Measurements from ENCODE around the gene COL19A1. TPM values are rescaled to one million over a fixed set of nuclear protein-coding genes. Genes with fewer than 3 reads are reported as not detected.
"Not testable (repeated sequence)": the region's sequence is repeated elsewhere in the genome, so short reads cannot be mapped to it uniquely, and the experiment has no call there.

Gene COL19A1
- total and polyA plus RNA-seq, 9 of the 15 experiments (the other 6 are each of a cell fraction or from before 2014, with no cell fraction given): not detected

GRCh38 chr6:69921066-69921465 lies 54.7 kb downstream of the COL19A1 start:
- POLR2A ChIA-PET; H4K20me1 ChIP-seq (replicated peaks; ENCODE audit: control insufficient read depth, insufficient read depth, low read length); H3K79me2 ChIP-seq (ENCODE audit: control insufficient read depth, insufficient read depth, low read length); H3K36me3 ChIP-seq (ENCODE audit: control insufficient read depth, insufficient read depth, low read length); H3K27ac ChIP-seq (ENCODE audit: extremely low read depth, low read depth, low read length); ATAC-seq; H3K9ac ChIP-seq (ENCODE audit: insufficient read depth in 1 of 2, low read depth in 2 of 2, low read length in 2 of 2); in situ Hi-C loops (cut with MboI); H3K9me3 ChIP-seq (replicated peaks; ENCODE audit: control insufficient read depth, insufficient read depth, low read depth, low read length); H3K4me3 ChIP-seq; H3K9me1 ChIP-seq (ENCODE audit: control insufficient read depth, insufficient read depth, low read length); H3K4me2 ChIP-seq (ENCODE audit: insufficient read depth, low read length); FAIRE-seq; H3K4me1 ChIP-seq (replicated peaks in 1 of 2; ENCODE audit: control insufficient read depth in 2 of 2, insufficient read depth in 2 of 2, low read length in 2 of 2); intact Hi-C loops (cut with micrococcal nuclease); DNase-seq (ENCODE audit: extremely low read depth in 1 of 4, low spot score in 3 of 4); CTCF ChIA-PET (ENCODE audit: low intra/inter-chr PET ratio); BruUV-seq (replicated peaks); H2AFZ ChIP-seq (ENCODE audit: low read depth, low read length); H3K27me3 ChIP-seq (ENCODE audit: control insufficient read depth in 2 of 2, insufficient read depth in 2 of 2, low read length in 2 of 2): not testable (repeated sequence)
- 48% methylated on average over 2 of the region's 2 CpGs for WGBS (ENCODE audit: insufficient coverage, low coverage, missing lambda C conversion rate)
- peak in 1 of 2 experiments; percentile 96 for TF ChIP-seq NCOA2 (IDR thresholded peaks at IDR 0.05; ENCODE audit: partially characterized antibody in 2 of 2)

GRCh38 chr6:69921611-69922010 lies 55.3 kb downstream of the COL19A1 start:
- CTCF ChIA-PET (ENCODE audit: low intra/inter-chr PET ratio); H3K79me2 ChIP-seq (ENCODE audit: control insufficient read depth, insufficient read depth, low read length); H4K20me1 ChIP-seq (replicated peaks; ENCODE audit: control insufficient read depth, insufficient read depth, low read length); FAIRE-seq; DNase-seq (ENCODE audit: extremely low read depth in 1 of 4, low spot score in 3 of 4); H3K4me3 ChIP-seq; H2AFZ ChIP-seq (ENCODE audit: low read depth, low read length); BruUV-seq (replicated peaks); H3K4me2 ChIP-seq (ENCODE audit: insufficient read depth, low read length); ATAC-seq; intact Hi-C loops (cut with micrococcal nuclease); POLR2A ChIA-PET; H3K27ac ChIP-seq (ENCODE audit: extremely low read depth, low read depth, low read length); H3K36me3 ChIP-seq (ENCODE audit: control insufficient read depth, insufficient read depth, low read length); H3K9me1 ChIP-seq (ENCODE audit: control insufficient read depth, insufficient read depth, low read length); H3K9me3 ChIP-seq (replicated peaks; ENCODE audit: control insufficient read depth, insufficient read depth, low read depth, low read length); H3K27me3 ChIP-seq (ENCODE audit: control insufficient read depth in 2 of 2, insufficient read depth in 2 of 2, low read length in 2 of 2); H3K4me1 ChIP-seq (replicated peaks in 1 of 2; ENCODE audit: control insufficient read depth in 2 of 2, insufficient read depth in 2 of 2, low read length in 2 of 2); in situ Hi-C loops (cut with MboI); H3K9ac ChIP-seq (ENCODE audit: insufficient read depth in 1 of 2, low read depth in 2 of 2, low read length in 2 of 2): not testable (repeated sequence)
- WGBS (ENCODE audit: insufficient coverage, low coverage, missing lambda C conversion rate): 60% methylated on average over 22 of the region's 22 CpGs
